ENCODE data around the gene DENND4B. TPM values are rescaled to one million over a fixed set of nuclear protein-coding genes. Genes with fewer than 3 reads are reported as not detected.

Gene DENND4B
- total RNA-seq, 1 donor from 2014 or later = 13.5 TPM

DNA sequence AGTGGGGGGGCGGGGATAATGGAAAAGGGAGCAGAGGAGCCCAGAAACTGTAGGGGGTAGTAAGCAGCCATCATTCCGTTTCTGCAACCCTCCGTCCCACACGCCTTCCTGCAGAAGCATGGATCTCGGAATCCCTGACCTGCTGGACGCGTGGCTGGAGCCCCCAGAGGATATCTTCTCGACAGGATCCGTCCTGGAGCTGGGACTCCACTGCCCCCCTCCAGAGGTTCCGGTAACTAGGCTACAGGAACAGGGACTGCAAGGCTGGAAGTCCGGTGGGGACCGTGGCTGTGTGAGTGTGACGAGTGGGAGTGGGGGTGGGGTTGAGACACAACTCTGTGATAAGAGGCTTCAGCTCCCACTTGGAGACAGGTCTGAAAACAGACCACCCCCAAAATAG is 21.9 kb upstream of the DENND4B start:
- DNase-seq (ENCODE audit: low spot score) = no peak

DNA sequence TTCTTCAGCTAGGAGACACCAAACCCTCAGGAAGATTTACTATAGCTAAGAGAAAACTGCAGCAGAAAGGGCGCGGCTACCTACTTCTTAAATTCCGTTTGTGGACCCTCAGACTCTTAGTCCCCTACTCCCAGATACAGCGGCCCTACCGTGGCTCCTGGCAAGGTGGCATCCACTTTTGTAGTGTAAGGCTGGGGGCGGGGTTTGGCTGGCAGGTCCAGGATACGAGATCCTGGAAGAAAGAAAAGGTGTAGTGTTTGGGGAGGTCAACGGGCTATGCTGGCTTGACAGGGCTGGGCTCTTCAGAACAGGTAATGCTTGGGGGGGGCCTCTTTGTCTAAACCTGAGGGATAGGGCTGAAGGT is 21.5 kb upstream of the DENND4B start:
- no peak for DNase-seq (ENCODE audit: low spot score)

DNA sequence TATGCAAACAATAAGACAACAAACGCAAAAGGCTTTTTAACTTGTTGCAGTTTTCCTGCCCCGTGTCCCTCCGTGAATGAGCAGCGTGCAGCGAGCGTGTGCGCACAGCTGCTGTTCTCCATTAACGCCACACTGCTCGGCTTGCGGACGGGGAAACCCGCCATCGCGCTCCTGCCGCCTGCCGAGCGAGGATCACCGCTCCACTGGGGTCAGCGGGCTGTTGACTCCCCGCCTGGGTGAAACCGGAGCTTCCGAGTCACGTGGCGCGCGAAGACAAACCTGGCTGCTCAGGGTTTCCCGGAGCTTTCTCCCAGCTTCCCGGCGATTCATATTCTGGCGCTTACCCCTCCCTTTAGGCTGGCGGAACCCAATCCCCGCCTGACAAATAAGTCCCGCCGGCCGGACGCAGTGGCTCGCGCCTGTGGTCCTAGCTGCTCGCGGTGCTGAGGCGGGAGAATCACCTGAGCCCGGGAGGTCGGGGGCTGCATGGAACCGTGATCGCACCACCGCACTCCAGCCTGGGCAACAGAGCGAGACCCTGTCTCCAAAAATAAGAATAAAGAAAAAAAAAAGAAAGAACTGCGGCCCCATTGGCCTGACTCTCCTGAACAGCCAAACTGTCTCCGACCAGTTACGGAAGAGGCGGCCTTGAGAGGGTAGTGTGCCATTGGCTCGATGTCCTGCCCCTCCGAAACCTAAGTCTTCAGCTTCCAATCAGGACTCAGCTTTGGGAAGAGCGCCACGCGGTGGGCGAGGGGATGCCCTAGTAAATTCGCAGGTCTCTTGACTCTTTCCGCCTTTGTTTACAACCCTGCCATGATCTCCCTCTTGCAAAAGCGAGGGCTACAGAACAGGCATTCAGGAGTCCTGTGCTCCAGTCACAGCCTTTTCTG is 20.8 kb upstream of the DENND4B start, which contains the start of gene CREB3L4:
Gene CREB3L4, plus strand, starts transcription at position 796 of the 893 bp plus-strand sequence. CDS start 624 bp downstream, outside the sequence.
- DNase-seq (ENCODE audit: low spot score) = peak; percentile 99

DNA sequence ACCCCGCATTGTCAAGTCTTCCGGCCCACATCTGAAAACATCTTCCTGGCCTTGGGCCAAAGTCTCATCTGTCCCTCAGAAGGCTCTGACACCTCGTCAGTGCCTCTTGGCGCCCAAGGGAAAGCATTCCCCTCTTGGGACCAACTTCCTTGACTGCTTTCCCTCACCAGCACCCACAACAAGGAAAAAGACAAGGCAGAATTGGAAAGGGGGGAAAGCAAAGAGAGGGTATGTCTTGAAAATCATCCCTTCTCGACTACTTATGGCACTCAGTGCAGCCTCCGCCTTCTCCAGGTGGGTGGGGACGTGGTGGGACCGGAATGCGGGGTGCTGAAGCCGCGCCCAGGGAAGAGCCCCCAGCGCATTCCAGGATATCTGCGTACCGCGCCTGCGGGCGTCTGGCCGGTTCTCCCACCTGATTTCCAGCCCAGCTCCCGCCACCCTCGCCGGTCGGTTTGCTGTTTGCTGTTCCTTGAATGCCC is 17.4 kb upstream of the DENND4B start:
- peak; percentile 72 for DNase-seq (ENCODE audit: low spot score)

DNA sequence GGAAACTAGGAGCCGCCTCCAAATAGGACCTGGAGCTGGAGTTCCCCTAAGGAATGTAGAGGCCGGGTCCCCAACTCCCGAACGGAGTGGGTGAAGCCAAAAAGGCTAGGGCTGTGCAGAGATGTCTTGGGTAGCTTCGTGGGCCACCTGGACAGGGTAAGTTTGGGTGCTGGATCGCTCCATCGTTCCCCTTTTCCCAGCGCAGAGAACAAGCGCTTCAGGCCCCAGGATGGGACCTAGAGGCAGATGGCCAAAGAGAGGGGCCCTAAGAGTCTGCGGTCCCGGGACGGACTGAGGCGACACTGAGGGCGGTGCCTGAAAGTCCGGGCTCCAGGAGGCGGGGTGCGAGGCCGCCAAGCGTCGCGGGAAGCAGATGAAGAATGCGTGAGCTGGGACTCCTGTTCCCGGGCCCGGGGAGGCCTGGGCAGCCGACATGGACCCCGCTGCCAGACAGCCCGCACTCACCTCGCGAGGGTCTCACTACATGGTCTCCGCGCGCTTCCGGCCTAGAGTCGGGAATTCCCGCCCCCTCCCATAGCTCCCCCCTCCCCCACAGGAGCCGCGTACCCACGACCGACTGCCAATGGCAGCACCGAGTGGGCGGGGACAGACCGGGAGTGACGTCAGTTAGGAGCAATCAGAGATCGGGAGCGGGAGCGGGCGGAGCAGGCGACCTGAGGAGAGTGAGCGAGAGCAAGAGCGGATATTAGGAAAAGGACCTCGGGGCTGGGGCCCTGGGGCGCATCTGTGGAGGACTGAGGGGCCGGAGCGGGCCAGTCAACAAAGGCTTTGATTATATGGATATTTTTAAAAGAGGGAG is 16.7 kb upstream of the DENND4B start, which contains the start of gene SLC39A1:
Gene SLC39A1, minus strand, starts transcription at position 508 of the 820 bp plus-strand sequence. CDS start 822 bp downstream, outside the sequence.
- peak; percentile 99 for DNase-seq (ENCODE audit: low spot score)

DNA sequence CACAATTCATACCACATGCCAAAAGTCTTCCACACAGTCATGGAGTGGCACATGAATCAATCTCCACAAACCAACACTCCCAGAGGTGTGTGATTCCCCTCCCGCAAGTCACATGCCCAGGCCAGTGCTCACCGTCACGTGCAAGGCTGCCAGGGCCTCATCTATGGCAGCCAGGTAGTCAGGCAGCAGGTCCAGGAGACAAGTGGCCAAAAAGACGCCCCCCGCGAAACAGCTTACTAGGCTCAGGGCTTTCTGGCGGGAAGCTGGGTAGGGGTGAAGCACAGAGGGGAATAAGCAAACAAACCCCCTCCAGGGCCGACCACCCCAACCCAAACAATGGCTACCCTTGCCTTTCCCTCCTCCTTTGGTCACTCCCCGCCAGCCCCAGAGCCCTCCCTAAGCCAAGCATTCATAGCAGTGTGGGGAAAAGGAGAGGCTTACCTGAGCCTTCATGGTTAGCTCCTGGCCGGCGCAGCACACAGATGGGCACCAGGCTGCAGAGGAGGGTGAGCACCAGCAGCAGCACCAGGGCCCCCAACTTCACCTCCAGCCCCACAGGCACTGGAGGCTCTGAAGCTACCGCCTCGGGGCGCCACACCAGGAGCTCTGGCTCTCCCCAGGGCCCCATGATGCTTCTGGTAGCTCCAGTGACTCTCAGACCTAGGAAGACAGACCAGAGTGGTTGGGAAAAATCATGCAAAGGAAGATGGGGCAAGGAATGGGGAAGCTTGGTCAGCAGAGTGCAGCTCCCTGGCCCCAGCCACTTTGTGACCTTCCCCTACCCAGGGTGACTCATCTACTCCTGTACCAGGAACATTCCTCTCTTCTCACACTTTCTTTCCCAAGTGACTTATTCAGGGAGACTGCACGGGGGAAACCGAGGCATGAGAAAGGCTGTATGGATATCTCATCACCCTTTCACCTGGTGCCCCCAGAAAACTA is 15.8 kb upstream of the DENND4B start:
- DNase-seq (ENCODE audit: low spot score) = peak; percentile 42

DNA sequence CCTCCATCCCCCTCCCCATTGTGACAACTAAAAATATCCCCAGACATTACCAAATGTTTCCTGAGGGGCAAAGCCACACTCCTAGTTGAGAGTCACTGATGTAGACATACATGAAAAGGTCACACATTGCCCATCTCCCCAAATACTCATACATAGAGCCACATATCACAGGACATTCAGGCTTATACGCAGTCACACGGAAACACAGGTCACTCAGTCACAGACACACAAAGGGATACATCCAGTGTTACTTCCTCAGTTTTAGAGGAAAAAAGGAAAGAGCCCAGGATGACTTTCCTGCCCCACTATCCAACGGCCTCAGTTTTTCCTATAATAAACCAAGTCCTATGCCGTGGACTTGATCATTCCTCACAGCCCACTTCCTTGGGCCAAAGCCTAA is 14.9 kb upstream of the DENND4B start:
- DNase-seq (ENCODE audit: low spot score) = no peak

DNA sequence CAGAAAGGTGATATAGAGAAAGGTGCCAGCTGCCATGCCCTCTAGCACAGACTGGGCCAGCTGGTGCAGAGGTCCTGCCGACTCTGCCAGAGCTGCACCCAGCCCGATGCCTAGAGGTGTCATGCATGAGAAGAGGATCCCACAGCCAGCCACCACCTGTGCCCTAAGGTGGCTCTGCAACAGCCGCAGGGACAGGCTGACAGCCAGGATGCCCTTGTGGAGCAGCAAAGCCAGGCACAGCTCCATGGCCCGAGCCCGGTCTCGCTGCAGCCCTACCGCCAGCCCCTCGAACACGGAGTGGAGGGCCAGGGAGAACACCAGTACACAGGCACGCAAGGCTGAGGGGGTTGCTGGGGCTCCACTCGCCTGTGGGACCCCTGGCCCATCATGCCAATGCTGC is 13.7 kb upstream of the DENND4B start:
- DNase-seq (ENCODE audit: low spot score) = no peak

DNA sequence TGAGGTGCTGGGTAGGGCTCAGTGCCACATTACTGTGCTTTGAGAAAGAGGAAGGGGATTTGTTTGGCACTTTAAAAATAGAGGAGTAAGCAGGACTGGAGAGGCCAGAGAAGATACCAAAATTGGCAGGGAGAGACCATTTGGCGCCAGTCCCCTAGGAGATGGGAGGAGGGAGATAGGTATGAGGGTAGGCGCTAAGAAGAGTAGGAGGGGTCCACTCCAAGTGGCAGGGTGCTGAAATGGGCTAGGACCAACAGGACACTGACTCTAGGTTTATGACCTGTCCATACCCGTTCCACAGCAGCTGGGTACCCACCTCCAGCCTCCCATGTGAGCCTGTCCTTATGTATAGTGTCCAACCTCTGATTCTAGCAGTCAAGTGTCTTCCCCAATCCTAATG is 12.9 kb upstream of the DENND4B start:
- DNase-seq (ENCODE audit: low spot score) = no peak

DNA sequence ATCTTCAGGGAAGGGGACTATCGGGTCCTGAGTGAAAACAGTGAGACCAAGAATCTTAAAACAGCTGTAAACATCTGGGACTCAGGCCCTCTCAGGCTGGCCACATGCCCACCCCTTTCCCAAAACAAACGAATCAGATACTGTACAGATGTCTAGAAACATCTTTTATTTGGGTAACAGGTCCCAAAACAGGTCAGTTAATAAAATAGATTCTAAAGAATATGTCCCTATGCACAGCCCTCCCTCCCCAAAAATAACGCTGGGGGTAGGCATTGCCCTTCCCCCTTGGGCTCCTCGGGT is 12.4 kb upstream of the DENND4B start:
- no peak for DNase-seq (ENCODE audit: low spot score)

DNA sequence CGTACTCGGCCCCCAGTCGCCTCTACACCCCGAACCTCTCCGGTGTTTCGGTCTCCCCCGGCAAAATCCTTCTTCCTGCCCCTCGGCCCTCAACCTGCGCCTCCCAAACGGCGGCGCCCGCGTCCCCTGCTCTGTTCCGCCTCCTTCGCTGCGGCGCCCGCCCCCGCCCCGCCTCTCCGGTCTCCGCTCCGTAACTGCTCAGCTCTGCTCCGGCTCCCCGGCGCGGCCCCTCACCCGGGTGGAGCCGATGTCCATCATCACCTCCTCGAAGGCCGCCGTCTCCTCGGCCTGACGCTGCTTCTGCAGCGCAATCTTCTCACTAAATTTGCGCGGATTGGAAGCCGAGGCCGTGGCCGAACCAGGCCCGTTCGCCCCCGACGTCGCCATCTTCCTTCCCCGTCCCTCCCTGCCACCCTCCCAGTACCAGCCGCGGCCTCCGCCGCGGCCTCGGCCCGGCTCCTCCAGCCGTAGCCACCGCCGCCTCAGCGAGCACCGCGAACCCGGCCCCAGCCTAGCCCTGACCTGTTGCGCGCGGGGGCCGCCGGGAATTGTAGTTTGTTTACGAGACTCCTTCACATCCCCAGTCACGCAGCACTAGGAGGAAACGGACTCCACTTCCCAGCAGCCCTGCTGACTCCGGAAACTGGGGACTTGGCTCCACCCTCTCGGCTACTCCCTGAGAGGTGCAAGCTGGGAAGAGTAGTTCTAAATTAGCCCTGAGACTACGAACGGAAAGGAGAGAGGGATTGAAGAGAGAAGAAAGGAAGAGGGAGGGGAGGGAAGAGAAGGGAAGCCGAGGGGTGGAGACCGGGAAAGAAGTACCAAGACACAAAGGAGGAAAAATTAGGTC is 11.8 kb upstream of the DENND4B start, which contains the start of gene CRTC2:
Gene CRTC2, minus strand, starts transcription at position 502 of the 850 bp plus-strand sequence. Its CDS starts 115 bp downstream, at position 387.
- DNase-seq (ENCODE audit: low spot score) = peak; percentile 100

DNA sequence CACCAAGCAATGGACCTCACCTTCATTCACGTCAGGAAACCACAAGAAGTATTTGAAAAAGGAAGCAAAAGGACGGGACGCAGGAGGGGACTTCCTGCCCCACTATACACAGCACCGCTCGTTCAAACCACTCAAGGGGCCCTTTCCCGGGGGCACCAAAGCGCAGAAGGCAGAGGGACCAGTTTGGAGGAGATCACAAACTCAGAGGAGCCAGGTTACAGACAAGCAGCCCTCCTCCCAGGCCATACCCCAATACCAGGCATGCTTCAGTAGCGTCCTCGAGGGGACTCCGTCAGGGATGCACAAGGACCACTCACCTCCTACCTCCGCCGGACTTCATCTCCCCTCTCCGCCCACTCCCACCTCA is 11.2 kb upstream of the DENND4B start:
- DNase-seq (ENCODE audit: low spot score) = no peak

DNA sequence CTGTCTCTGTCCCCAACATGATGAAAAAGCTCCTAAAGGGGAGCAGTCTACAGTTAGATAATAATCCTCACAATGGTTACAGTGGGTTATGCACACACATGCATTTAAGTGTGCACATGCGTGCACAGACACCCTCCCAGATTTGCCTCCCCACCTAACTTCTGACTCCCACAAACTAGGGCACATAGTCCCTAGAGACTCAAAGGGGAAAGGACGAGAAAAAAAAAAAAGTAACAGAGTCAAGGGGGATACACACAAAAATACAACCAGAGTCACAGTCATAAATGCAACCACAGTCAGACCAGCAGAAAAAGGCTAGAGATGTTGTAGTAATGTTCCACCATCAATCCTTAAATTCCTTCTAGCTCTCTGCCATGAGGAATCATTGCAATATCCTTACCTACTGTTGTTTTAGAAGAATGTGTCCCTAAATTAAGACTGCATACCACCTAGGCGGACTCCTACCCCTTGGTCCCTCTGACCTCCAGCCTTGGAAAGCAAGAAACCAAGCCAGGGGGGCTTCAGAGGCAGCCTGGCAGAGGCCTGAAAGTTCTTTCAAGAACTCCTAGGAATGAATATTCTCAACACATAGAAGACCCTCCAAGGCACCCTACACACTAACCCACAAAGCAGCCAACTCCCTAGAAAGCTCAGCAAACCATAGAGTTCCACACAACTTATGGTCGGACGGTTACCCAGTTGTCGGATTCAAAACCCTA is 10.6 kb upstream of the DENND4B start:
- no peak for DNase-seq (ENCODE audit: low spot score)

DNA sequence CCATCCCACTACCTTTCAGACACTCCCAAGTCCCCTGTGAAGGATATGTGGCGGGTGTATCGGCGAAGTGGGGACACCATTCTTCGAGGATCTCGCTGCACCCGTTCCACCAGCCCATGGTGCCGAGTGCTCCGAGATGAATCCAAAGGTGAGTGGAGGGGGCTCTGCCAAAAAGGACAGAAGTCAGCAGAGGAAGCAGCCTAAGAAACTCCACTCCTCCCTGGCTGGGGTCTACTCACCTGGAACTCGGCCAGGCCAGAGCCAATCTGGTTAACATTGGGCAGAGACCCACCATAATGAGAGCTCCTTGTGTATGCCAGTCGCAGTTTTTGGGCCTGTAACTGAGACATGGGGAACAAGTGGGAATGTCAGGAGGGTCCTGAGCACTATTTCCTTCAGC is 8.3 kb upstream of the DENND4B start:
- DNase-seq (ENCODE audit: low spot score) = no peak

DNA sequence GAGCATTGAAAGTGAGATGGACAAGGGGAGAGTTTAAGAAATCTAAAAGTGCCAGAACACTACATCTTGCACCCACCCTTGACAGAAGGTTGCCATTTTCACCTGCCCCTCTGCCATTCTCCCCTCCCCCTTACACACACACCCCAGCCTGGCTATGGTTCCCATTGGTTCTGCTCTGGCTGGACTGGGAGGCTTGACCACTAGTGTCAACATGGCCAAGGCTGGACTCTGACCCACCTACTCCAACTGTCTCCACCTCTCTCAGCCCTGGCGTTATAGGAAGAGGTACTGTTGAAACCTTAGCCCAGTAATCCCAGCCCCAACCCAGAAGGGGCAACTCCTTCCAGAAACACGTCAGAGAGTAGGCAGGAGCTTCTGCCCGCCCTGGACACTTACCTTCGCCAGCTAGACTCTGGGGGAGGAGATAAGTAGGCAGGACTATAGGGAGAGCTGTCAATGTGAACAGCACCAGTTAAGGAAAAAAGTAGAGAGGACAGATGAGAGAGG is 7.4 kb upstream of the DENND4B start:
- no peak for DNase-seq (ENCODE audit: low spot score)

DNA sequence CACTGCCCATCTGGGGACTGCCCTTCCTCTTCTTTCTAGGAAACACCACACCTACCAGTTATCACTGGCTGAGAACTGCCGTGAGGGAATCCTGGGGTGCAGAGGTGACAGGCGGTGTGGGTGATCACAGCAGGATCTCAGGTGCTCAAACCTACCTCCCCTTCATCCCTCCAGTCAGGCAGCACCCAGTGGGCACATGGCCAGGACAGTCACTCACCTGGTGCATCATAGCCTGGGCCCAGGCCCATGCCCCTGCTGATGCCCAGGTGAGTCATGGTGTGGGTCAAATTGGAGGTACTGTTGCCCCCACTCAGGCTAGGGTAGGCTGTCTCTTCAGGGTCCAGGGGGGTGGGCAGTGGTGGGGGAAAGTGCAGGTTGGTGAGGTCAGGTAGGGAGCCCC is 5.3 kb upstream of the DENND4B start:
- DNase-seq (ENCODE audit: low spot score) = no peak

DNA sequence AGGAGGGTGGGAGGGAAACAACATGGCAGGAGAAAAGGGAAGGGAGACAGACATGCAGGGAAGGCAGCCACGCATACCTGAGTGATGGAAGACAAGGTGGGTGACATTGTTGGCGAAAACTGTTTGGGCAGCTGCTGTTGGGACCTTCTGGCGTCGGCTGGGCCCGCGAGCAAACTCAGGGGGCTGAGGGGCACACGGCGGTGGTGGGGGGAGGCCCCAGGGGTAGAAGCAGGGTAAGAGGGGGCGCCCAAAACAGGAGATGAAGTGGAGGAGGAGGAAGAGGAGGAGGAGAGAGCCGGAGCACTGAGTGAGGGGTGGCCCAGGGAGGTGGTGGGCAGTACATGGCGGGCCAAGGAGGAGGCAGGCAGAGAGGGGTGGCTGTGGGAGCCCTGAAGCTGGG is 4.7 kb upstream of the DENND4B start:
- DNase-seq (ENCODE audit: low spot score) = no peak

DNA sequence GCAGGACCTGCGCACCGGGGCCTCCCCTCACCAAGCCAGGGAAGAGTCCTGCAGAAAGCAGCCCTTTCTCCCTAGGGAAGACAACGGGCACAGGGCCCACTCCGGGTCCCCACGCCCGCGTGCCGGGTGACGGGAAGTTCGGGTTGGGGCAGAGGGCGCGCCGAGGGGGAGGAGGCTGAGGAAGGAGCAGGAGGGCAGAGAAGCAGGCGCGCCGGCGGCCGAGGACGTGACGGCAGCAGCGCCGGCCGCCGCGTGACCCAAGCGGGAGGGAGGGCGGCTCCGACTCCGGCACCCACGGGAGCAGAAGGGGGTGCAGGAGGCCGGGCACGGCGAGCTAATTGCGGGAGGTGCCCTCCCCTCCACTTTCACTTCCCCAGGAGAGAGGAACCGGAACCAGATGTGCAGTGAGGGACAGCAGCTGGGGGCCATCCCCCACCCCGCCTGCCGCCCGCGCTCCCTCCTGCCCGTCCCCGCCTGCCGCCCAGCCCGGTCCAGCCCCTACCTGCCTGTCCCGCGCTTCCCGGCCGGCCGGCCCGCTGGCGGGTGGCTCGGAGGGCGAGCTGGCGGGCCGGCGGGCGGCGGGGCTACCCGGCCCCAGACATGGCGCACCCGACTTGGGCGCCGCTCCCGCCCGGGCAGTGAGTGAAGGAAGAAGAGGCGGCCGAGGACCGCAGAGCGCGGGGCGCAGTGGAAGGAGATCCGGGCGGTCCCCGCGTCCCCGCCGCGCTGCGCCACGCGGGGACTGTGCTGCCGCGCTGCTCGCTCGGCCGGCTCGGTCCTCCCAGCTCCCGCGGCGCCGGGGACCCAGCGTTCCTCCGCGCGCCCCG is 510 bp downstream of the DENND4B start:
- peak; percentile 73 for DNase-seq (ENCODE audit: low spot score)
